K562 (cell line): ENCODE data around the gene ARFGEF2. TPM values are rescaled to one million over a fixed set of nuclear protein-coding genes. Genes with fewer than 3 reads are reported as not detected.

Experiments used
- DMBX1 ChIP-seq: fragments of 250-450 bp; sonication (Bioruptor Pico); IDR thresholded peaks from 2 replicates; pipeline ENCODE4 v1.8.0; 2022; ENCODE audit warnings: inconsistent platforms, mild to moderate bottlenecking, moderate library complexity, borderline replicate concordance
- KAT7 ChIP-seq: sonication (generic); formaldehyde crosslinking; IDR thresholded peaks from 2 replicates; pipeline ENCODE4 v1.8.0; 2022; ENCODE audit warnings: missing genetic modification reagents, mild to moderate bottlenecking, borderline replicate concordance
- polyA plus RNA-seq, 8 experiments: library from polyadenylated mRNA; depleted of rRNA in 4 of 8; stranded (reverse) in 5 of 8; unstranded in 3 of 8; fragments of >200 nt; fragmentation: Nextera tagmentation in 2 of 8; fragmentation: Illumina TruSeq in 1 of 8; extraction: Ambion mirVana in 2 of 8; extraction: Trizol in 1 of 8; gene quantifications; 2 replicates each; pipeline versions ENCODE4 v1.2.1 to v1.2.3, GENCODE V29; 2011 to 2014; ENCODE audit warnings: inconsistent platforms in 1 of 8, missing spikeins in 1 of 8
- total RNA-seq, 7 experiments: library from RNA; depleted of rRNA in 6 of 7; stranded (reverse); fragments of >200 nt in 6 of 7; fragmentation: Illumina TruSeq in 2 of 7; extraction: Trizol in 2 of 7; gene quantifications; 2 replicates each; pipeline versions ENCODE4 v1.2.1 to v1.2.3, GENCODE V29; 2011 to 2021; ENCODE audit warnings: low replicate concordance in 1 of 7
- TF ChIP-seq, protein P1 (sequence below): fragments of 200-600 bp; sonication (generic); IDR thresholded peaks from one replicate; pipeline ENCODE4 v1.6.1; 2012; ENCODE audit warnings: mild to moderate bottlenecking, low read depth, low read length, inconsistent platforms
- TF ChIP-seq, protein P2 (sequence below): fragments of 450-650 bp; conservative IDR thresholded peaks from 2 replicates; pipeline ENCODE4 v1.6.1; 2016; ENCODE audit warnings: missing genetic modification characterization, low read depth, mild to moderate bottlenecking, missing compliant biosample characterization, moderate library complexity

Gene ARFGEF2
- total and polyA plus RNA-seq, 9 of the 15 experiments (the other 6 are each of a cell fraction or from before 2014, with no cell fraction given): 4.2 to 18.8 (median 13.7) TPM

DNA sequence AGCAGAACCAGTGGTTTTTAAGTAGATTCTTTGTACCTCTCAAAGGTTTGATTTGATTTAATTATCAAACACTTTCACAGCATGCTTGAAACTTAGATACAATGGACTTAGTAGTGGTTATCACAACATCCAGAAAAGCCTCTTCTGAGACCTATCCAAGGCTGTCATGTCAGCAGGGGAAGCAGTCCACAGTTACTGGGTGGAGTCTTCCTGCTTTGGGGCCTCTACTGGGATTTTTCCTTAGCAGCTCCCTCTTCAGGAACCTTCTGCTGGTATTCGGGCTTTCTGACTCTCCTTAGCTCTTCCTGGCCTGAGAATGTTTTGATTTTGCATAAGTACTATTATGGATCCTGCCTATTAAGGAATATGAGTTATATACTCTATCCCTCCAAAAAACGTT, 36.0 kb downstream of the ARFGEF2 start (continued):
- TF ChIP-seq, protein P1, sequence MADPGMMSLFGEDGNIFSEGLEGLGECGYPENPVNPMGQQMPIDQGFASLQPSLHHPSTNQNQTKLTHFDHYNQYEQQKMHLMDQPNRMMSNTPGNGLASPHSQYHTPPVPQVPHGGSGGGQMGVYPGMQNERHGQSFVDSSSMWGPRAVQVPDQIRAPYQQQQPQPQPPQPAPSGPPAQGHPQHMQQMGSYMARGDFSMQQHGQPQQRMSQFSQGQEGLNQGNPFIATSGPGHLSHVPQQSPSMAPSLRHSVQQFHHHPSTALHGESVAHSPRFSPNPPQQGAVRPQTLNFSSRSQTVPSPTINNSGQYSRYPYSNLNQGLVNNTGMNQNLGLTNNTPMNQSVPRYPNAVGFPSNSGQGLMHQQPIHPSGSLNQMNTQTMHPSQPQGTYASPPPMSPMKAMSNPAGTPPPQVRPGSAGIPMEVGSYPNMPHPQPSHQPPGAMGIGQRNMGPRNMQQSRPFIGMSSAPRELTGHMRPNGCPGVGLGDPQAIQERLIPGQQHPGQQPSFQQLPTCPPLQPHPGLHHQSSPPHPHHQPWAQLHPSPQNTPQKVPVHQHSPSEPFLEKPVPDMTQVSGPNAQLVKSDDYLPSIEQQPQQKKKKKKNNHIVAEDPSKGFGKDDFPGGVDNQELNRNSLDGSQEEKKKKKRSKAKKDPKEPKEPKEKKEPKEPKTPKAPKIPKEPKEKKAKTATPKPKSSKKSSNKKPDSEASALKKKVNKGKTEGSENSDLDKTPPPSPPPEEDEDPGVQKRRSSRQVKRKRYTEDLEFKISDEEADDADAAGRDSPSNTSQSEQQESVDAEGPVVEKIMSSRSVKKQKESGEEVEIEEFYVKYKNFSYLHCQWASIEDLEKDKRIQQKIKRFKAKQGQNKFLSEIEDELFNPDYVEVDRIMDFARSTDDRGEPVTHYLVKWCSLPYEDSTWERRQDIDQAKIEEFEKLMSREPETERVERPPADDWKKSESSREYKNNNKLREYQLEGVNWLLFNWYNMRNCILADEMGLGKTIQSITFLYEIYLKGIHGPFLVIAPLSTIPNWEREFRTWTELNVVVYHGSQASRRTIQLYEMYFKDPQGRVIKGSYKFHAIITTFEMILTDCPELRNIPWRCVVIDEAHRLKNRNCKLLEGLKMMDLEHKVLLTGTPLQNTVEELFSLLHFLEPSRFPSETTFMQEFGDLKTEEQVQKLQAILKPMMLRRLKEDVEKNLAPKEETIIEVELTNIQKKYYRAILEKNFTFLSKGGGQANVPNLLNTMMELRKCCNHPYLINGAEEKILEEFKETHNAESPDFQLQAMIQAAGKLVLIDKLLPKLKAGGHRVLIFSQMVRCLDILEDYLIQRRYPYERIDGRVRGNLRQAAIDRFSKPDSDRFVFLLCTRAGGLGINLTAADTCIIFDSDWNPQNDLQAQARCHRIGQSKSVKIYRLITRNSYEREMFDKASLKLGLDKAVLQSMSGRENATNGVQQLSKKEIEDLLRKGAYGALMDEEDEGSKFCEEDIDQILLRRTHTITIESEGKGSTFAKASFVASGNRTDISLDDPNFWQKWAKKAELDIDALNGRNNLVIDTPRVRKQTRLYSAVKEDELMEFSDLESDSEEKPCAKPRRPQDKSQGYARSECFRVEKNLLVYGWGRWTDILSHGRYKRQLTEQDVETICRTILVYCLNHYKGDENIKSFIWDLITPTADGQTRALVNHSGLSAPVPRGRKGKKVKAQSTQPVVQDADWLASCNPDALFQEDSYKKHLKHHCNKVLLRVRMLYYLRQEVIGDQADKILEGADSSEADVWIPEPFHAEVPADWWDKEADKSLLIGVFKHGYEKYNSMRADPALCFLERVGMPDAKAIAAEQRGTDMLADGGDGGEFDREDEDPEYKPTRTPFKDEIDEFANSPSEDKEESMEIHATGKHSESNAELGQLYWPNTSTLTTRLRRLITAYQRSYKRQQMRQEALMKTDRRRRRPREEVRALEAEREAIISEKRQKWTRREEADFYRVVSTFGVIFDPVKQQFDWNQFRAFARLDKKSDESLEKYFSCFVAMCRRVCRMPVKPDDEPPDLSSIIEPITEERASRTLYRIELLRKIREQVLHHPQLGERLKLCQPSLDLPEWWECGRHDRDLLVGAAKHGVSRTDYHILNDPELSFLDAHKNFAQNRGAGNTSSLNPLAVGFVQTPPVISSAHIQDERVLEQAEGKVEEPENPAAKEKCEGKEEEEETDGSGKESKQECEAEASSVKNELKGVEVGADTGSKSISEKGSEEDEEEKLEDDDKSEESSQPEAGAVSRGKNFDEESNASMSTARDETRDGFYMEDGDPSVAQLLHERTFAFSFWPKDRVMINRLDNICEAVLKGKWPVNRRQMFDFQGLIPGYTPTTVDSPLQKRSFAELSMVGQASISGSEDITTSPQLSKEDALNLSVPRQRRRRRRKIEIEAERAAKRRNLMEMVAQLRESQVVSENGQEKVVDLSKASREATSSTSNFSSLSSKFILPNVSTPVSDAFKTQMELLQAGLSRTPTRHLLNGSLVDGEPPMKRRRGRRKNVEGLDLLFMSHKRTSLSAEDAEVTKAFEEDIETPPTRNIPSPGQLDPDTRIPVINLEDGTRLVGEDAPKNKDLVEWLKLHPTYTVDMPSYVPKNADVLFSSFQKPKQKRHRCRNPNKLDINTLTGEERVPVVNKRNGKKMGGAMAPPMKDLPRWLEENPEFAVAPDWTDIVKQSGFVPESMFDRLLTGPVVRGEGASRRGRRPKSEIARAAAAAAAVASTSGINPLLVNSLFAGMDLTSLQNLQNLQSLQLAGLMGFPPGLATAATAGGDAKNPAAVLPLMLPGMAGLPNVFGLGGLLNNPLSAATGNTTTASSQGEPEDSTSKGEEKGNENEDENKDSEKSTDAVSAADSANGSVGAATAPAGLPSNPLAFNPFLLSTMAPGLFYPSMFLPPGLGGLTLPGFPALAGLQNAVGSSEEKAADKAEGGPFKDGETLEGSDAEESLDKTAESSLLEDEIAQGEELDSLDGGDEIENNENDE: no peak
- TF ChIP-seq, protein P2, sequence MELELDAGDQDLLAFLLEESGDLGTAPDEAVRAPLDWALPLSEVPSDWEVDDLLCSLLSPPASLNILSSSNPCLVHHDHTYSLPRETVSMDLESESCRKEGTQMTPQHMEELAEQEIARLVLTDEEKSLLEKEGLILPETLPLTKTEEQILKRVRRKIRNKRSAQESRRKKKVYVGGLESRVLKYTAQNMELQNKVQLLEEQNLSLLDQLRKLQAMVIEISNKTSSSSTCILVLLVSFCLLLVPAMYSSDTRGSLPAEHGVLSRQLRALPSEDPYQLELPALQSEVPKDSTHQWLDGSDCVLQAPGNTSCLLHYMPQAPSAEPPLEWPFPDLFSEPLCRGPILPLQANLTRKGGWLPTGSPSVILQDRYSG: no peak
- TF ChIP-seq KAT7 (no peak), DMBX1 (CRISPR knock-in tag) (no peak)
